Measurements from ENCODE around the gene ANO9.

DNA sequence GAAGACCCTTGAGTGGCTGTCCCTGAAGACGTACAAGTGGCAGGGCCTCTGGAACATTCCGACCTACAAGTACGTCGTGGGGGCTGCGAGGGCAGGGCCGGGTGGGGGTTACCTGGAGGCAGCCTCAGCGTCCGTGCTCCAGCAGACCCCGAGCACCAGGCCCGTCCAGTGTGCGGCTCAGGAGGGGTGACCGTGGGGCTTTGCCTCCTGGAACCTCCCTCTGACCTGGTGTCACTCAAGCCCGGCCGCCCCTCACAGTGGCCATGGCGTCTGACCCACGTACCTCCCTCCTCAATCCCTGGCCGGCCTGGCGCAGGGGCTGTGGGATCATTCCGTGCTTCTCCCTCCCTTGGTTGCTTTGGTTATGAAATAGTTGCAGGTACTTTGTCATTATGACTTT, 46.8 kb upstream of the ANO9 start:
- TF ChIP-seq, protein P1, sequence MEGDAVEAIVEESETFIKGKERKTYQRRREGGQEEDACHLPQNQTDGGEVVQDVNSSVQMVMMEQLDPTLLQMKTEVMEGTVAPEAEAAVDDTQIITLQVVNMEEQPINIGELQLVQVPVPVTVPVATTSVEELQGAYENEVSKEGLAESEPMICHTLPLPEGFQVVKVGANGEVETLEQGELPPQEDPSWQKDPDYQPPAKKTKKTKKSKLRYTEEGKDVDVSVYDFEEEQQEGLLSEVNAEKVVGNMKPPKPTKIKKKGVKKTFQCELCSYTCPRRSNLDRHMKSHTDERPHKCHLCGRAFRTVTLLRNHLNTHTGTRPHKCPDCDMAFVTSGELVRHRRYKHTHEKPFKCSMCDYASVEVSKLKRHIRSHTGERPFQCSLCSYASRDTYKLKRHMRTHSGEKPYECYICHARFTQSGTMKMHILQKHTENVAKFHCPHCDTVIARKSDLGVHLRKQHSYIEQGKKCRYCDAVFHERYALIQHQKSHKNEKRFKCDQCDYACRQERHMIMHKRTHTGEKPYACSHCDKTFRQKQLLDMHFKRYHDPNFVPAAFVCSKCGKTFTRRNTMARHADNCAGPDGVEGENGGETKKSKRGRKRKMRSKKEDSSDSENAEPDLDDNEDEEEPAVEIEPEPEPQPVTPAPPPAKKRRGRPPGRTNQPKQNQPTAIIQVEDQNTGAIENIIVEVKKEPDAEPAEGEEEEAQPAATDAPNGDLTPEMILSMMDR (conservative IDR thresholded peaks at IDR 0.05; ENCODE audit: low read depth, low read length), result no peak
- TF ChIP-seq EZH2 (IDR thresholded peaks at IDR 0.05; ENCODE audit: borderline replicate concordance, low read depth, low read length, poor library complexity, severe bottlenecking), result no peak
